ENCODE results near the gene GINS1.

GINS1 gene

DNA sequence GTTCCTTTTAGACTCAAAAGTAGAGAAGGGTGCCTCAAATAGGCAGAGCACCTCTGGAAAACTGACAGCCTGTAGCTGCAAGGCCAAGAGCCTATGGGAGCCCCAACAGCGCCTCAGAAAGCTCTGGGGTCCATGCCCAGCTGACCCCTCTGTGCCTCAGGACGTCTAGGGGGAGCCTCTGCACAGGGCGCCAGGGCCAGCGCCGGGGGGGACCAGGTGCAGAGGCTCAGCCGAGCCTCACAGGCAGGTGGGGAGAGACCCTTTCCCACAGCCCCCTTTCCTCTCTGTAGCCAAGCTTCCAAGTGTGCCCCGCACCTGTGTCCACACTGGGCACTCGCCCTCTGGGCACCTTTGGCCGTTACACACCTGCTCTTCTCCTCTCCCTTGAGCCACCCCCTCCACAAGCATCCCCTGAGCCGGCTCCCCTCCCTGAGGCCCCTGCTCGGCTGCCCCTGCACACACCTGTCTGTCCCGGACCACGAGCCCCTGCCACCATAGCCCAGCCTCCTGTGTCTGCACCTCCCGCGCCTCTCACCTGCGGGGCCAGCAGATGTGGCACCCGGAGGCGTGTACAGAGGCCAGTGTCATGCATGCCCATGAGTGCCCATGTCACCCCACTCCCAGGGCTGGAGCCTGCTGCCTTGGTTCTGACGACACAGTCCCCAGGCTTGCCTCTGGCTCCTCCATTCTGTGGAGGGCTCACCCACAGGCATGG, 53.2 kb downstream of the GINS1 start:
- TF ChIP-seq CTCF (IDR thresholded peaks at IDR 0.05; ENCODE audit: low read depth, low read length): no peak
- no peak for DNase-seq (ENCODE audit: low read depth in 2 of 2)
- H3K4me3 ChIP-seq (replicated peaks in 1 of 2; ENCODE audit: low read depth in 2 of 2, low read length in 2 of 2): no peak overlapping the region

DNA sequence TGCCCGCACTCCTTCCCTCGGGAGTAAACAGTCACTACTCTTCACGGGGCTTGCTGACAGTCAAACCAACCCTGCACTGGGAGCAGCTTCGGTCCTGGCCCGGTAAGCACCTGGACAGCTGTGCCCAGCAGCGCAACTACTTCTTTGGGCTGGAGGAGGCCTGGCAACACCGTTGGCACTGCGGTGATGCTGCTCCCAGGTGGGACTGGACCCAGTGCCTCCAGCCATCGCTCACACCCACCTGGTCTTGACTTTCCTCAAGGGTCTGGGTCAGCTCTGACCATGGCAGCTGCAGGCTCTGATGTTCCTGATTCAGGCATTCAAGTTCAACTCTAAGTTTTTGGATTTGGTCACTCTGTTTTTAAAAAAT, 53.8 kb downstream of the GINS1 start:
- TF ChIP-seq CTCF (IDR thresholded peaks at IDR 0.05; ENCODE audit: low read depth, low read length): no peak
- no peak for DNase-seq (ENCODE audit: low read depth in 2 of 2)
- H3K4me3 ChIP-seq (replicated peaks in 1 of 2; ENCODE audit: low read depth in 2 of 2, low read length in 2 of 2): no peak overlapping the region

DNA sequence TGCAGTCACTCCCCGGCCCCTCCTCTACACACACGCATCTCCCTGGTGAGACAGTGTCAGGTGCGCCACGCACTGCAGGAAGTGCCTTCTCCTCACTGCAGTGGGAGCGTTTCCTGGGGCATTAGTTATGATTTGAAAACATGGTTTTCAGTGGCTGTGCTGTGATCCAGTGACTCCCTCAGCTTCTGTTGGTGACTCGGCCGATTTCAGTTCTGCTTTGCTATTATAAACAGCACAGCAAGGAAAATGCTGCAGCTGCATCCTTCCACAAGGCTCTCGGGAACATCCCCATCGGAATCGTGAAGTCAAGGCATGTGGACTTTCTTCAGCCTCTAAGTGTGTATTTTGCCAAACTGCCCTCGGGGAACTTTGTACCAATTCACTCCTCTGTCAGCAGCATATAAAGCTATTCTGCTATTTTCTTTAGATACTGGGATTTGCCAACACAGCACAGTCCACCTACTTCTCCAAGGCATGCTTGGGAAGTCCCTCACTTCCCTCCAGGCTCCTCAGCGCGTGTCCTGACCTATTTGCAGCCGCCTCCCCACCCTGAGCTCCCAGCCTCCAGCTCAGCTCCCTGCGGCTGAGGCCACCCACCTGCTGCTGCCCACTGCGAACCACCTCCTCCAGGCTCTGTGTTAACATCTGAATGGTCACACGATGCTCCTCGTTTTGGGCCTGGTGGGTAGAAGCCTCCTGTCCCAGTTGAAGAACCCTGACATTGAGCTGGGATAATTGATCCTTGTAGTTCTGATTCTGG, 54.5 kb downstream of the GINS1 start:
- DNase-seq (ENCODE audit: low read depth in 2 of 2): no peak
- H3K4me3 ChIP-seq (replicated peaks in 1 of 2; ENCODE audit: low read depth in 2 of 2, low read length in 2 of 2): no peak overlapping the region

GRCh38 chr20:25464501-25465242, 57.2 kb downstream of the GINS1 start:
- DNase-seq (ENCODE audit: low read depth in 2 of 2): no peak
- no peak for TF ChIP-seq CTCF (IDR thresholded peaks at IDR 0.05; ENCODE audit: low read depth, low read length)

More for the DNA sequence above, 54.5 kb downstream of the GINS1 start:
- TF ChIP-seq CTCF (IDR thresholded peaks at IDR 0.05; ENCODE audit: low read depth, low read length): no peak

DNA sequence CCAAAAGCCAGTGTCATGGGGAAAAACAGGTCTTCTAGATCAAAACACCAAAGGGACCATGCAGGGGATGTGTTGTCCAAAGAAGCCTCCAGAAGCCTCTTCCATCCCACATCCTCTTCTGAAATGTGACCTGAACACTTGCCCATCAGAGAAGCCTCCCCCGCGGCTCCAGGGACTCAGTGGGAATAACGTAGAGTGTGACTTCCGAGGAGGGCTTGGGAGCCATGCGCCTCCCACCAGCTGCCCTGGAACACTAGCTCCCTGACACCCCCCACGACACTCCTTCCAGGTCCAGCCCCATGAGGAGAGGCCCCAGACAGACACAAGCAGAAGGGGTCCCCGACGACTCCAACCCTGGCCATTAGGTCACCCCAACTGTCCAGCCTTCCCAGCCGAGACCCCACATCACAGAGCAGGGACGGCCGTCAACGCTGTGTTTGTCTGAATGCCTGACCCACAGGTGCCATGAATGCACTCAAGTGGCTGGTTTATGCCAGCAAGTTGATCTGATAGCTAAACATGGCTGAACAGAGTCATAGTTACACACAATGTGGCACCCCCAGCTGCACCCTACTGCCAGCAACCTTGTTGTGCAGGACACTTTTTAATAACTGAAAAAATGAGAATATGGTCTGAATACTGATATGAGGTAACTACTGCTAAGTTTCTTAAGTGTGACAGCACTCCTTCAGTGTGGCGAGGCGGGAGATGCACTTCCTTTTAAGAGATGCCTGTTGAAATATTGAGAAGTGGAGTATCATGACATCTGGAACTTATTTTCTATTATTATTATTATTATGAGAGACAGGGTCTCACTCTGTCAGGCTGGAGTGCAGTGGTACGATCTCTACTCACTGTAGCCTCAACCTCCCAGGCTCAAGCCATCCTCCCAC, 58.0 kb downstream of the GINS1 start:
- TF ChIP-seq CTCF (IDR thresholded peaks at IDR 0.05; ENCODE audit: low read depth, low read length): no peak
- H3K4me3 ChIP-seq (replicated peaks in 1 of 2; ENCODE audit: low read depth in 2 of 2, low read length in 2 of 2): no peak overlapping the region

More at GRCh38 chr20:25464501-25465242, 57.2 kb downstream of the GINS1 start:
- H3K4me3 ChIP-seq (replicated peaks in 1 of 2; ENCODE audit: low read depth in 2 of 2, low read length in 2 of 2): no peak overlapping the region

DNA sequence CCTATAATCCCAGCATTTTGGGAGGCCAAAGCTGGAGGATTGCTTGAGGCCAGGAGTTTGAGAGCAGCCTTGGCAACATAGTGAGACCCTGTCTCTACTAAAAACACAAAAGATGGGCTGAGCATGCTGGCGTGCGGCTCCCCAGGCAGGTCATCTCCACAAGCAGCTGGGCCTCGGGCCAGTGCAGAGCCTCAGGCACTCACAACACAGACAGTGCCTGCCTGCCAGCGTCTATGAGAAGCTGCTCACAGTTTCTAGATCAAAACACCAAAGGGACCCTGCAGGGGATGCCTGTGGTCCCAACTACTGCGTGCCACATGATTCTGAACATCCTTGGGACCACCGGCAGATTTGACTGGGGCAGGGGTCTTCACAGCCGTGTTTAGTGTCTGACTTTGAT, 59.4 kb downstream of the GINS1 start:
- DNase-seq (ENCODE audit: low read depth in 2 of 2): no peak
- no peak for TF ChIP-seq CTCF (IDR thresholded peaks at IDR 0.05; ENCODE audit: low read depth, low read length)
- no peak overlapping the region for H3K4me3 ChIP-seq (replicated peaks in 1 of 2; ENCODE audit: low read depth in 2 of 2, low read length in 2 of 2)

More for the DNA sequence above, 58.0 kb downstream of the GINS1 start:
- no peak for DNase-seq (ENCODE audit: low read depth in 2 of 2)
